ENCODE measurements around the gene SCAI.
"Not testable (repeated sequence)": the region's sequence is repeated elsewhere in the genome, so short reads cannot be mapped to it uniquely, and the experiment has no call there.

Gene SCAI

GRCh38 chr9:125143377-125144090 lies at the start of gene SCAI:
TSS of gene SCAI (minus strand) at chr9:125143528. CDS start at chr9:125143437, 91 bp downstream.
- peak within 1 kb of the TSS; percentile 65 for H3K9ac ChIP-seq (ENCODE audit: low read length)
- H3K9me3 ChIP-seq (ENCODE audit: control insufficient read depth, low read length), result no peaks in the 10 kb centered on the region
- H3K36me3 ChIP-seq (ENCODE audit: control insufficient read depth, insufficient read depth, low read length, severe bottlenecking), result peaks cover 4% of the 10 kb centered on the region
- H3K4me1 ChIP-seq (ENCODE audit: control insufficient read depth, insufficient read depth, low read length), result peaks cover 28% of the 10 kb centered on the region
- DNase-seq (ENCODE audit: low read depth), result peak; percentile 99
- no peaks in the 10 kb centered on the region for H3K27me3 ChIP-seq (replicated peaks; ENCODE audit: control insufficient read depth, insufficient read depth, low read length)
- peak within 1 kb of the TSS; percentile 87 for H3K4me3 ChIP-seq (ENCODE audit: low read length)

DNA sequence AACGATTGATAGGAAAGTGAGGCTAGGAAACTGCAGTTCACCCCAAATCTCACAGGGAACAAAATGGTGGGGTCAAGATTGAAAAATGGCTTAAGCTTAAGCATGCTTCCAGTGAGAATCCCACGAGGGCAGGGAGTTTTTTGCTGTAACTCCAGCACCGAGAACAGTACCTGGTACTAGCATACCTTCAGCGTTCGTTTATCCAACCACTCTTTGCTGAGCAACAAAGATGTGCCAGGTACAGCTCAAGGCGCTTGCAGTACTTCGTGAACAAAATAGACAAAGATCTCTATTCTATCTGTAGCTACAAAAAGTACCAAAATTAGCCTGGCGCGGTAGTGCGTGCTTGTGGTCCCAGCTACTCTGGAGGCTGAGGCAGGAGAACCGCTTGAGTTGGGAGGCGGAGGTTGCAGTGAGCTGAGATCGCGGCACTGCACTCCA lies 47.1 kb upstream of the SCAI start:
- Histone ChIP-seq H3K9me3 (ENCODE audit: control insufficient read depth, low read length) (no peaks in the 10 kb centered on the region), H3K4me3 (ENCODE audit: low read length) (peak overlapping the region; percentile 96), H3K4me1 (ENCODE audit: control insufficient read depth, insufficient read depth, low read length) (peaks cover 31% of the 10 kb centered on the region), H3K36me3 (ENCODE audit: control insufficient read depth, insufficient read depth, low read length, severe bottlenecking) (no peaks in the 10 kb centered on the region), H3K27me3 (replicated peaks; ENCODE audit: control insufficient read depth, insufficient read depth, low read length) (no peaks in the 10 kb centered on the region), H3K9ac (ENCODE audit: low read length) (peak overlapping the region; percentile 98)
- DNase-seq (ENCODE audit: low read depth), result no peak

DNA sequence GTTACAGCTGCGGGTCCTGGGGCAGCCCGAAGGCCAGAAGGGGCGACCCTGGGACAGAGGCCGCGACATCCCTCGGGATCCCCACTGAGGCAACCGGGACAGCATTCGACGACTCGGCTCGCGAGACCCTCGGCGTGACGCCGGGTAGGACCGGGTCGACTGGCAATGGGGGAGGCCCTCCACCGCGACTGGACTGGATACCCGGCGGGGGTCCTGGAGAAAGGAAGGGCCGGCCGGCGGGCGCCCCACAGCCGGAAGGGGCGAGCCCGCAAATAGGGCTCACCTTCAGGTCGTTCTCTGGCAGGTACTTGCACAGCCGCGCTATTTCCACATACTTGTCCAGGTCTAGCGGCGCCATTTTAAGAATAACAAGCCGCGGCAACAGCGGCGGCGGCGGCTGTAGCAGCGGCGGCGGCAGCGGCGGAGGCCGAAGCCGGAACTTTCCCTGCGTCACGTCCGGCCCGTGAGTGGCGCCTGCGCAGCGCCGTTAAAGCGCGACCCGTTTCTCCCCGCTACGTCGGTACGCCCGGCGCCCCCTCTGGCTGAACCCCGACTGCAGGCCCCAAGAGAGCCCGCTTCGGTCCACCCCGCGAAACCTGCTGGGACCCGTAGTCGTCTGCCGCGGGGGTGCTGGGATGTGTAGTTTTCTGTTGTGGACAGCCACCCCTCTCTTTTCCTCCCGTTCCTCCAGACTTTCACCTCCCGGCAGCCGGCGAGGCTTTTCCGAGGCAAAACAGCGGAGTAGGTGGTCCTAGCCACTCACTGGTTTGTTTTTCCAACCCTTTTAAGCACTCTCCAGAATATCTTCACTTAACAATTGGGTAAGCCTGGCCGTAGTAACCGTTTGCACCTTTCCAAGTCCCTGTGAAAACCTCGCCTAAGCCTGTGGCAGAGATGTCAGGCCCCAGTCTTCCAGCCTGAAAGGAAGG lies 46.3 kb upstream of the SCAI start, which contains the start of gene PPP6C:
Gene PPP6C (minus strand): TSS at position 443 of the 929 bp plus-strand sequence. CDS start 85 bp downstream, at position 358.
- Histone ChIP-seq H3K4me1 (ENCODE audit: control insufficient read depth, insufficient read depth, low read length) (peaks cover 31% of the 10 kb centered on the region), H3K36me3 (ENCODE audit: control insufficient read depth, insufficient read depth, low read length, severe bottlenecking) (no peaks in the 10 kb centered on the region), H3K9ac (ENCODE audit: low read length) (peak within 1 kb of the TSS; percentile 98), H3K27me3 (replicated peaks; ENCODE audit: control insufficient read depth, insufficient read depth, low read length) (no peaks in the 10 kb centered on the region), H3K9me3 (ENCODE audit: control insufficient read depth, low read length) (no peaks in the 10 kb centered on the region), H3K4me3 (ENCODE audit: low read length) (peak within 1 kb of the TSS; percentile 96)
- peak; percentile 98 for DNase-seq (ENCODE audit: low read depth)

GRCh38 chr9:125189011-125189360 lies 45.7 kb upstream of the SCAI start:
- DNase-seq (ENCODE audit: low read depth), result peak; percentile 58
- Histone ChIP-seq H3K4me3 (ENCODE audit: low read length) (peak overlapping the region; percentile 96), H3K36me3 (ENCODE audit: control insufficient read depth, insufficient read depth, low read length, severe bottlenecking) (no peaks in the 10 kb centered on the region), H3K4me1 (ENCODE audit: control insufficient read depth, insufficient read depth, low read length) (peaks cover 31% of the 10 kb centered on the region), H3K27me3 (replicated peaks; ENCODE audit: control insufficient read depth, insufficient read depth, low read length) (no peaks in the 10 kb centered on the region), H3K9me3 (ENCODE audit: control insufficient read depth, low read length) (no peaks in the 10 kb centered on the region), H3K9ac (ENCODE audit: low read length) (peak overlapping the region; percentile 98)

GRCh38 chr9:125183561-125183960 lies 40.2 kb upstream of the SCAI start:
- H3K9me3 ChIP-seq (ENCODE audit: control insufficient read depth, low read length), result no peaks in the 10 kb centered on the region
- H3K27me3 ChIP-seq (replicated peaks; ENCODE audit: control insufficient read depth, insufficient read depth, low read length), result no peaks in the 10 kb centered on the region
- peak overlapping the region; percentile 41 for H3K4me3 ChIP-seq (ENCODE audit: low read length)
- H3K36me3 ChIP-seq (ENCODE audit: control insufficient read depth, insufficient read depth, low read length, severe bottlenecking), result no peaks in the 10 kb centered on the region
- no peak for DNase-seq (ENCODE audit: low read depth)
- peaks cover 39% of the 10 kb centered on the region for H3K4me1 ChIP-seq (ENCODE audit: control insufficient read depth, insufficient read depth, low read length)
- peak overlapping the region; percentile 38 for H3K9ac ChIP-seq (ENCODE audit: low read length)

DNA sequence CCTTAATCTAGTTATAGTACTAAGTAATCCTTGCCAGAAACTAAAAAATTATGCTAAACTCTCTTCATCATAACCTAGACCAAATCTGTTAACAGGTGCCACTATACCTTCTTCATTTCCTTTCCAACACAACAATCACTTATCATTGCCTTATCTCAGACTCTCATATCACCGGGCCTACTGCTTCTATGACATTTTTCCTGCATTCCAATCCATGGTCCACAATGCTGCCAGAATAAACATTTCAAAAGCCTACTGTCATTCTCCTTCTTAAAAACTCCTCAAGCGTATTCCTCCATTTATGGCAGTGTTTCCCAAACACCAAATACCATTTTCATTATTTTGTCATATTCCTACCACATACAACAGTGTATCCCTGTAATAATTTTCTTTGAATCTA lies 39.7 kb upstream of the SCAI start:
- DNase-seq (ENCODE audit: low read depth), result no peak
- Histone ChIP-seq H3K4me1 (ENCODE audit: control insufficient read depth, insufficient read depth, low read length) (peaks cover 36% of the 10 kb centered on the region), H3K27me3 (replicated peaks; ENCODE audit: control insufficient read depth, insufficient read depth, low read length) (no peaks in the 10 kb centered on the region), H3K36me3 (ENCODE audit: control insufficient read depth, insufficient read depth, low read length, severe bottlenecking) (no peaks in the 10 kb centered on the region), H3K9ac (ENCODE audit: low read length) (peak overlapping the region; percentile 38), H3K4me3 (ENCODE audit: low read length) (no peak overlapping the region), H3K9me3 (ENCODE audit: control insufficient read depth, low read length) (no peaks in the 10 kb centered on the region)

GRCh38 chr9:125181756-125182155 lies 38.4 kb upstream of the SCAI start:
- not testable (repeated sequence) for H3K36me3 ChIP-seq (ENCODE audit: control insufficient read depth, insufficient read depth, low read length, severe bottlenecking); H3K9me3 ChIP-seq (ENCODE audit: control insufficient read depth, low read length); H3K9ac ChIP-seq (ENCODE audit: low read length); H3K27me3 ChIP-seq (replicated peaks; ENCODE audit: control insufficient read depth, insufficient read depth, low read length); DNase-seq (ENCODE audit: low read depth); H3K4me3 ChIP-seq (ENCODE audit: low read length)
- H3K4me1 ChIP-seq (ENCODE audit: control insufficient read depth, insufficient read depth, low read length), result peaks cover 35% of the 10 kb centered on the region

GRCh38 chr9:125180876-125181275 lies 37.5 kb upstream of the SCAI start:
- no peak overlapping the region for H3K4me3 ChIP-seq (ENCODE audit: low read length)
- no peak for DNase-seq (ENCODE audit: low read depth)
- no peak overlapping the region for H3K9ac ChIP-seq (ENCODE audit: low read length)
- no peaks in the 10 kb centered on the region for H3K9me3 ChIP-seq (ENCODE audit: control insufficient read depth, low read length)
- peaks cover 37% of the 10 kb centered on the region for H3K4me1 ChIP-seq (ENCODE audit: control insufficient read depth, insufficient read depth, low read length)
- H3K27me3 ChIP-seq (replicated peaks; ENCODE audit: control insufficient read depth, insufficient read depth, low read length), result no peaks in the 10 kb centered on the region
- no peaks in the 10 kb centered on the region for H3K36me3 ChIP-seq (ENCODE audit: control insufficient read depth, insufficient read depth, low read length, severe bottlenecking)

DNA sequence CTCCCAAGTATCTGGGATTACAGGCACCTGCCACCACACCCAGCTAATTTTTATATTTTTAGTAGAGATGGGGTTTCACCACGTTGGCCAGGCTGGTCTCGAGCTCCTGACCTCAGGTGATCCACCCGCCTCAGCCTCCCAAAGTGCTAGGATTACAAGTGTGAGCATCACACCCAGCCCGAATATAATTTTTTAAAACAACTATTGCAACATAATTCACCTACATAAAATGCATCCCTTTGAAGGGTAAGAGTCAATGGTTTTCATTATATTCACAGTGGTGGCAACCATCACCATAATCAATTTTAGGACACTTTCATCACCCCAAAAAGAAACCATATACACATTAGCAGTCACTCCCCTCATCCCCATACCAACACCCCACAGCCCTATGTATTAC lies 36.4 kb upstream of the SCAI start:
- not testable (repeated sequence) for H3K9me3 ChIP-seq (ENCODE audit: control insufficient read depth, low read length); H3K27me3 ChIP-seq (replicated peaks; ENCODE audit: control insufficient read depth, insufficient read depth, low read length); H3K36me3 ChIP-seq (ENCODE audit: control insufficient read depth, insufficient read depth, low read length, severe bottlenecking); H3K9ac ChIP-seq (ENCODE audit: low read length); H3K4me3 ChIP-seq (ENCODE audit: low read length); DNase-seq (ENCODE audit: low read depth)
- H3K4me1 ChIP-seq (ENCODE audit: control insufficient read depth, insufficient read depth, low read length), result peaks cover 36% of the 10 kb centered on the region

DNA sequence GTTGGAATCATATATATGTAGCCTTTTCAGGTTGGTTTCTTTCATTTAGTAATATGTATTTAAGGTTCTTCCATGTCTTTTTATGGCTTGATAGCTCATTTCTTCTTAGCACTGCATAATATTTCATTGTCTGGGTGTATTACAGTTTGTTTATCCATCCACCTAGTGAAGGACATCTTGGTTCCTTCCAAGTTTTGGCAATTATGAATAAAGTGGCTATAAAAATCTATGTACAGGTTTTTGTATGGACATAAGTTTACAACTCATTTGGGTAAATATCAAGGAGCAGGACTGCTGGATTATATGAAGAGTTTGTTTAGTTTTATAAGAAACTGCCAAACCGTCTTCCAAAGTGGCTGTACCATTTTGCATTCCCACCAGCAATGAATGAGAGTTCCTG lies 34.6 kb upstream of the SCAI start:
- H3K4me1 ChIP-seq (ENCODE audit: control insufficient read depth, insufficient read depth, low read length), result peaks cover 26% of the 10 kb centered on the region
- no peaks in the 10 kb centered on the region for H3K9me3 ChIP-seq (ENCODE audit: control insufficient read depth, low read length)
- H3K9ac ChIP-seq (ENCODE audit: low read length), result no peak overlapping the region

GRCh38 chr9:125176636-125177035 lies 33.3 kb upstream of the SCAI start:
- peaks cover 7% of the 10 kb centered on the region for H3K36me3 ChIP-seq (ENCODE audit: control insufficient read depth, insufficient read depth, low read length, severe bottlenecking)
- H3K4me1 ChIP-seq (ENCODE audit: control insufficient read depth, insufficient read depth, low read length), result peaks cover 30% of the 10 kb centered on the region
- no peaks in the 10 kb centered on the region for H3K9me3 ChIP-seq (ENCODE audit: control insufficient read depth, low read length)
- DNase-seq (ENCODE audit: low read depth), result peak; percentile 16
- peak overlapping the region; percentile 82 for H3K9ac ChIP-seq (ENCODE audit: low read length)
- H3K27me3 ChIP-seq (replicated peaks; ENCODE audit: control insufficient read depth, insufficient read depth, low read length), result no peaks in the 10 kb centered on the region
- H3K4me3 ChIP-seq (ENCODE audit: low read length), result peak overlapping the region; percentile 72

More for the DNA sequence above, 34.6 kb upstream of the SCAI start:
- Histone ChIP-seq H3K4me3 (ENCODE audit: low read length) (no peak overlapping the region), H3K27me3 (replicated peaks; ENCODE audit: control insufficient read depth, insufficient read depth, low read length) (no peaks in the 10 kb centered on the region), H3K36me3 (ENCODE audit: control insufficient read depth, insufficient read depth, low read length, severe bottlenecking) (peaks cover 7% of the 10 kb centered on the region)
- no peak for DNase-seq (ENCODE audit: low read depth)

All from adipocyte (in vitro differentiated cells).